RWPE1 (cell line): ENCODE results near the gene POLD3.

ENCODE experiments used
- CTCF ChIA-PET: fragments of 350-600 bp; sonication (Branson Sonifier 250); formaldehyde crosslinking; extraction: SDS; loops from one replicate; lab custom pipeline; 2021; lab: Yijun Ruan, JAX
- POLR2A ChIA-PET: fragments of 400-600 bp; formaldehyde crosslinking; extraction: SDS; loops from one replicate; lab custom pipeline; 2020; ENCODE audit warnings: antibody characterized with exemption; ENCODE audit not compliant: low non-redundant PET; lab: Yijun Ruan, JAX
- DNase-seq: peaks from one replicate; pipeline ENCODE4 v3.0.0; 2012; ENCODE audit warnings: low spot score
- H3K27ac ChIP-seq: fragments of 450-650 bp; 2 replicates; pipeline ENCODE4 v1.5.1; 2017
- TF ChIP-seq, protein P1 (sequence below): fragments of 450-650 bp; conservative IDR thresholded peaks from 2 replicates; pipeline ENCODE4 v1.5.1; 2017; ENCODE audit warnings: low read depth, mild to moderate bottlenecking

The POLD3 gene

DNA sequence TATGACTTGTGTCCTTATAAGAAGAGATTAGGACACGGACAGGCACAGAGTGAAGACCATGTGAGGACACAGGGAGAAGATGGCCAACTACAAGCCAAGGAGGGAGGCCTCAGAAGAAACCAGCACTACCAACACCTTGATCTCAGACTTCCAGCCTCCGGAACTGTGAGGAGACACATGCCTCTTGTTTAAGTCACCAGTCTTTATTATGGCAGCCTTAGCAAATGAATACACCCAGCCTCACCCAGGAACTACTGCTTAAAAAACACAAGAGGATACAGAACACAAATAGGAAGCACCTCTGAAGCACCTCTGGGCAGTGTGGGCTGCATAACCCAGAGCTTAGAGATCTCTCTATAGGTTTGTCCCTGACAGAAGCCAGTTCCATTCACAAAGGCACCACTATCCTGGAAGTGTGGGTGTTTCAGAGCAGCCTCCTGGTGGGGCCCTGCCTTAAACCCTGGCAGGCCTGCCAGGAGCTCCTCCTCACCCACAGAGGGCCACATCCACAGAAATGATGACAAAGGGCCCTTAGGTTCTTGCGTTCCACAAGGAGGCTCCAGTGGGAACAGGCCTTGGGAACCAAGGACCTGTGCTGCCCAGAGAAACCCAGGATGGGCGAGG, 80.1 kb downstream of the POLD3 start:
- TF ChIP-seq, protein P1, sequence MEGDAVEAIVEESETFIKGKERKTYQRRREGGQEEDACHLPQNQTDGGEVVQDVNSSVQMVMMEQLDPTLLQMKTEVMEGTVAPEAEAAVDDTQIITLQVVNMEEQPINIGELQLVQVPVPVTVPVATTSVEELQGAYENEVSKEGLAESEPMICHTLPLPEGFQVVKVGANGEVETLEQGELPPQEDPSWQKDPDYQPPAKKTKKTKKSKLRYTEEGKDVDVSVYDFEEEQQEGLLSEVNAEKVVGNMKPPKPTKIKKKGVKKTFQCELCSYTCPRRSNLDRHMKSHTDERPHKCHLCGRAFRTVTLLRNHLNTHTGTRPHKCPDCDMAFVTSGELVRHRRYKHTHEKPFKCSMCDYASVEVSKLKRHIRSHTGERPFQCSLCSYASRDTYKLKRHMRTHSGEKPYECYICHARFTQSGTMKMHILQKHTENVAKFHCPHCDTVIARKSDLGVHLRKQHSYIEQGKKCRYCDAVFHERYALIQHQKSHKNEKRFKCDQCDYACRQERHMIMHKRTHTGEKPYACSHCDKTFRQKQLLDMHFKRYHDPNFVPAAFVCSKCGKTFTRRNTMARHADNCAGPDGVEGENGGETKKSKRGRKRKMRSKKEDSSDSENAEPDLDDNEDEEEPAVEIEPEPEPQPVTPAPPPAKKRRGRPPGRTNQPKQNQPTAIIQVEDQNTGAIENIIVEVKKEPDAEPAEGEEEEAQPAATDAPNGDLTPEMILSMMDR = no peak
- ChIA-PET CTCF (interaction anchor here (1.0 kb wide), 1 partner anchor 29 kb away, joined by 3 read pairs; no protein-coding TSS in a partner anchor), POLR2A (no interaction called here)
- DNase-seq = no peak
- peak overlapping the region; percentile 76 for H3K27ac ChIP-seq

DNA sequence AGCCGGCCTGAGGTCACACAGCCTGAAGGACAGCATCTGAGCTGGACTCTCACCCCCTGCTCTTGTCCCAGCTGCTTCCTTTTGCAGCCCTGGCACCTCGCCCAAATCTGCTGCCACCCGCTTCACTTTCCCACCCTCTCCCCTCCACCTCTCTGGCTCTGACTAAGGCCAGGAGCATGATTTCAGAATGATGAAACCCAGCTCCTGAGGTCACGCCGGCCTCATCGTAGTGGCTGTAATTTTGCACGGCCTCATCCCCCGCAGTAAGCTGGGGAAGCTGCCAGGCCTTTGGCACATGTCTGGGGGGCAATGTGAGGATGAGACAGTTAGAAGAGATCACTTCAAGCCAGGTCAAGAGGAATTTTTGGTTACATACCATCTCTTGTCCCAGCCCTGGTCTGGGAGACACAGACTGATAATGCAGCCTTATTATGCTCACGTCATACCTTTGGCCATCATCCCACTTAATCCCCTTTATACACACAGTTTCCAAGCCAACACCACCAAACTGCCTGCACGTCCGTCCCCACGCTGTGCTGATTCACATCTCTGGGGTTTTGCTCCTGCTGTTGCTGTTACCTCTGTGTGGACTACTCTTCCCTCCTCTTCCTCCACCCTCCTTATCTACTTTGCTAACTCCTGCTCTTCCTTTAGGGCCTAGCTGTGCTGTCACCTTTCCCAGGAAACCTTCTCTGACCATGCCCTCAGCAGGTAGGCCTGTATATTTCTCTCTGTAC, 80.7 kb downstream of the POLD3 start:
- TF ChIP-seq, protein P1 = no peak
- POLR2A ChIA-PET = no interaction called here
- peak overlapping the region; percentile 76 for H3K27ac ChIP-seq
- peak; percentile 63 for DNase-seq
- CTCF ChIA-PET = interaction anchor here (1.0 kb wide), 1 partner anchor 28 kb away, joined by 3 read pairs; no protein-coding TSS in a partner anchor

DNA sequence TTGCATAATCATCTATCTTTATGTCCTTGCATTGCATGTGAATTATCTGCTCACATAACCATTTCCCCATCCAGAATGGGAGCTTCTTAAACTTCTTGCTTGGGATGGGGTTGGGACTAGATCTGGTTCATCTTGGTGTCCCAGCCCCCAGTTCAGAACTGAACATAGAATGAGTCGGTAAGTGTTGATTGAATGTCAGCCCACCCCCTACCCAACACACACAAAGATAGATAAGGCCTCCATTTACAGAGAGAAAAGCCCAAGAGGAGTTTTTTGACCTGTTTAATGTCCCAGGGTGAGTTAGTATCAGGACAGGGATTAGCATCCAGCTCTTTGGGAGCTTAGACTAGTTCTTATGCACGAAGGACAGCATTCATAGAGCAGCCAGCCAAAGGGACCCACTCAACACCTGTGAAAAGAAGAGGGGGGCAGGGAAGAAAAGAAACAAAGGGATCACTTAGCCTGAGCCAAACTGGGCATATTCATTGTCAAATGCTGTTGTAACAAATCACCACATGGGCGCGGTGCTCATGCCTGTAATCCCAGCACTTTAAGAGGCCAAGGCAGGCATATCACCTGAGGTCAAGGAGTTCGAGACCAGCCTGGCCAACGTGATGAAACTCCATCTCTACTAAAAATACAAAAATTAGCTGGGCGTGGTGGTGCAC, 81.4 kb downstream of the POLD3 start:
- ChIA-PET POLR2A (no interaction called here), CTCF (no interaction called here)
- DNase-seq = no peak
- peak overlapping the region; percentile 76 for H3K27ac ChIP-seq
- TF ChIP-seq, protein P1 = no peak

DNA sequence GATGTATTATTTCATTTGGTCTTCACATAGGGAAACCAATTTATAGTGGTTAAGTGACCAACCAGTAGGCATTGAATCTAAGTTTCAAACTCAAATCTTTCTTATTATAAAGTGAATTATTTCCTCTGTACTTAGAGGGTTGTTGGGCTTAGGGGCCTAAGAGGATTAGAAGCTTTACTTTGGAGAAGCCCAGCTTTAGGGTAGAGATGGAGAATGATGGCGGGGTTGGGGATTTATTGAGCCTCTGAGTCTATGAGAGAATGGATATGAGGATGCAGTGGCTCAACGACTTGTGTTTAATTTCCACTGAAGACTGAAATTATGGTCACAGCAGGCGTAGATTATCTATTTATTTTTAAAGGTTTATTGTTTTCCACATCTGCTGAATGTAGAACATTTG, 83.4 kb downstream of the POLD3 start:
- no peak overlapping the region for H3K27ac ChIP-seq
- ChIA-PET CTCF (no interaction called here), POLR2A (no interaction called here)
- TF ChIP-seq, protein P1 = no peak
- no peak for DNase-seq

DNA sequence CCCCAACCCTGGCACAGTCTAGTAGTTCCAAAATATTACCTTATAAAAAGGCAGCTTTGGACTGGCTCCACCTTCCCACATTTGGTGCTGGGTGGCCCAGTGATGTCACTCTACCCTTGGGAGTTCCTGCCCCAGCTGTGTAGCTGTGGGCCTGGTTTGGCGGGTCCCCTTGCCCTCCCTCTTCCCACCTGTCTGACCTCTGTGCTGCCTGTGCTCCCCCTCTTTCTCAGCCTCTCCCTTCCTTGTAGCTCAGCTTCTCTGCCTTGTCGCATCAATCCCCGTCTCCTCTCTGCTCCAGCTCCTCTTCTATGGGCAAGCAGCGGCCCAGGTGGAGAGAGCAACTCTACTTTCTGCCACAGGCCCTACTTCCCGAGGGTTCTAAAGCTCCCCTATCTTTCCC, 84.2 kb downstream of the POLD3 start:
- TF ChIP-seq, protein P1 = no peak
- POLR2A ChIA-PET = no interaction called here
- DNase-seq = no peak
- CTCF ChIA-PET = interaction anchor here (1.2 kb wide), 1 partner anchor 23 kb away, joined by 5 read pairs; no protein-coding TSS in a partner anchor
- no peak overlapping the region for H3K27ac ChIP-seq

DNA sequence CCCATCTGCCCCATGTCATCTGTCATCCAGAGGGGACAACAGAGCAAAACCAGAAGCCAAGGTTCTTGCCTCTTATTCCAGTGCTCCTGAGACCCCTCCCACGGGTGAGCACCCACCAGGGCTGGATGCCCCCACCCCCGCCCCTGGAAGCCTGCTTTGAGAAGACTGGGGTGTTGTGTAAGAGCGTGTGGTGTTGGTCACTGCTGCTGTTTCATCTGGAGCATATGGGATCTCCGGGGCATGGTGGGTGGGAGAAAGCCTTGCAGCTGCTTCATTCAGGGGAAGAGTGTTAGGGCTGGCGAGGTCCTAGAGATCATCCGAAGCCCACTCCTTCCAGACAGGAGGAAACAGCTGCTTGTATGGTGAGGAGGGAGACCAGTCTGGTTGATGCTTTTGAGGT, 84.7 kb downstream of the POLD3 start:
- CTCF ChIA-PET = interaction anchor here (0.6 to 1.2 kb wide), 2 partner anchors 22 to 418 kb away, joined by 3 to 5 read pairs; no protein-coding TSS in a partner anchor
- POLR2A ChIA-PET = no interaction called here
- no peak for DNase-seq
- H3K27ac ChIP-seq = no peak overlapping the region
- TF ChIP-seq, protein P1 = no peak
